Measurements from ENCODE around the gene HYI.

HYI gene

GRCh38 chr1:43445606-43446387 is 7.9 kb downstream of the HYI start:
- DNase-seq, result no peak

GRCh38 chr1:43444836-43445235 is 8.9 kb downstream of the HYI start:
- no peak for DNase-seq

- DNase-seq, result no peak
These were observed 9.4 kb downstream of the HYI start for GRCh38 chr1:43444151-43444828.

- DNase-seq, result no peak
These were observed 10.4 kb downstream of the HYI start for GRCh38 chr1:43443197-43443946.

GRCh38 chr1:43442756-43443155 is 11.0 kb downstream of the HYI start:
- no peak for DNase-seq

GRCh38 chr1:43441894-43442637 is 11.7 kb downstream of the HYI start:
- DNase-seq, result no peak

- DNase-seq, result no peak
These were observed 12.4 kb downstream of the HYI start for GRCh38 chr1:43441166-43441893.

- DNase-seq, result no peak
These were observed 13.4 kb downstream of the HYI start for GRCh38 chr1:43440358-43440757.

- no peak for DNase-seq
These were observed 13.9 kb downstream of the HYI start for GRCh38 chr1:43439781-43440180.

GRCh38 chr1:43438953-43439581 is 14.7 kb downstream of the HYI start:
- no peak for DNase-seq

- DNase-seq, result no peak
These were observed 15.2 kb downstream of the HYI start for GRCh38 chr1:43438576-43438952.

GRCh38 chr1:43438006-43438405 is 15.7 kb downstream of the HYI start:
- DNase-seq, result no peak

- no peak for DNase-seq
These were observed 16.4 kb downstream of the HYI start for GRCh38 chr1:43437031-43437973.

- DNase-seq, result no peak
These were observed 17.4 kb downstream of the HYI start for GRCh38 chr1:43436371-43436770.

GRCh38 chr1:43435146-43436145 is 18.3 kb downstream of the HYI start:
- peak in 4 of 51 donors; percentile 7 to 20 (median 10) for DNase-seq

GRCh38 chr1:43434256-43434655 is 19.5 kb downstream of the HYI start:
- DNase-seq, result no peak

- no peak for DNase-seq
These were observed 20.8 kb downstream of the HYI start for GRCh38 chr1:43432907-43433306.

All from hypothalamus (tissue), 51 donors.